GM18858 (cell line): ENCODE measurements around the gene CILP.
"Not testable (repeated sequence)": the region's sequence is repeated elsewhere in the genome, so short reads cannot be mapped to it uniquely, and the experiment has no call there.

Experiments used
- ATAC-seq: cut with Tn5 transposase; IDR thresholded peaks from one replicate; pipeline ENCODE4 v1.9.1; 2021; ENCODE audit not compliant: unreplicated experiment

The CILP gene

GRCh38 chr15:65197337-65197645, 14.0 kb downstream of the CILP start:
- no peak for ATAC-seq

GRCh38 chr15:65196637-65197336, 14.5 kb downstream of the CILP start:
- ATAC-seq, result no peak

- no peak for ATAC-seq
Observed at GRCh38 chr15:65195548-65195923, 15.7 kb downstream of the CILP start.

- no peak for ATAC-seq
Observed at GRCh38 chr15:65194826-65195547, 16.3 kb downstream of the CILP start.

GRCh38 chr15:65192016-65192415, 19.3 kb downstream of the CILP start:
- no peak for ATAC-seq

- ATAC-seq, result no peak
Observed at GRCh38 chr15:65189102-65189740, 22.1 kb downstream of the CILP start.

GRCh38 chr15:65188472-65188871, 22.8 kb downstream of the CILP start:
- not testable (repeated sequence) for ATAC-seq

GRCh38 chr15:65184868-65185717, 26.2 kb downstream of the CILP start, which contains the start of gene CLPX:
CLPX (minus strand) TSS chr15:65185342; CDS start chr15:65185153, 189 bp downstream.
- peak; percentile 65 for ATAC-seq

GRCh38 chr15:65184305-65184867, 26.9 kb downstream of the CILP start:
- ATAC-seq, result peak; percentile 19

GRCh38 chr15:65183865-65184159, 27.5 kb downstream of the CILP start:
- no peak for ATAC-seq

- no peak for ATAC-seq
Observed at GRCh38 chr15:65182538-65182937, 28.7 kb downstream of the CILP start.

GRCh38 chr15:65181582-65182353, 29.5 kb downstream of the CILP start:
- not testable (repeated sequence) for ATAC-seq

GRCh38 chr15:65180167-65180566, 31.1 kb downstream of the CILP start:
- ATAC-seq, result no peak

GRCh38 chr15:65177901-65178300, 33.4 kb downstream of the CILP start:
- ATAC-seq, result no peak

GRCh38 chr15:65176056-65176455, 35.2 kb downstream of the CILP start:
- no peak for ATAC-seq

GRCh38 chr15:65175511-65175910, 35.8 kb downstream of the CILP start:
- no peak for ATAC-seq

- ATAC-seq, result no peak
Observed at GRCh38 chr15:65174509-65174908, 36.8 kb downstream of the CILP start.

- ATAC-seq, result no peak
Observed at GRCh38 chr15:65172531-65172930, 38.7 kb downstream of the CILP start.

- ATAC-seq, result no peak
Observed at GRCh38 chr15:65171428-65171827, 39.8 kb downstream of the CILP start.

- no peak for ATAC-seq
Observed at GRCh38 chr15:65165875-65166274, 45.4 kb downstream of the CILP start.
